GM21447 (cell line): ENCODE results near the gene KRTAP9-7.
"Not testable (repeated sequence)": the region's sequence is repeated elsewhere in the genome, so short reads cannot be mapped to it uniquely, and the experiment has no call there.

Experiments
- ATAC-seq: cut with Tn5 transposase; IDR thresholded peaks from one replicate; pipeline ENCODE4 v1.9.1; 2021; ENCODE audit not compliant: unreplicated experiment

The KRTAP9-7 gene

GRCh38 chr17:41271323-41271722, 4.2 kb upstream of the KRTAP9-7 start:
- not testable (repeated sequence) for ATAC-seq

DNA sequence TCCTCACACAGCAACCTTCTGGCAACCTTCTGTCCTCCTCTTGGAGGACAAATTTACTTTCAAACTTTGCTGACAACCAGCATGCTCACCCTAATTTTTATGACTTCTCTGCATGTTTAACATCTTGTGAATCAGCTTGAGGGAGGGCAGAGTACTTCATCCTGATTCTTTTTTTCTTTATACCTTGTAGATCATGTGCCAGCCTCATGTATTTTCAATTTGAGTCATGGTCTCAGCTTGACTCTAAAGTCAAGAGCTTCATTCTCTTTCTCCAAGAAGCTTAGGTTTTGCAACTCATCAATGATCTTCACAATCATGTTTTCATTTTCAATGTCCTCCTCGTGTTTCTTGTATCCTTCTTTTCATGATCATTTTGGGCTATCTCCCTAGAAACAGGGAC, 3.6 kb upstream of the KRTAP9-7 start:
- no peak for ATAC-seq

DNA sequence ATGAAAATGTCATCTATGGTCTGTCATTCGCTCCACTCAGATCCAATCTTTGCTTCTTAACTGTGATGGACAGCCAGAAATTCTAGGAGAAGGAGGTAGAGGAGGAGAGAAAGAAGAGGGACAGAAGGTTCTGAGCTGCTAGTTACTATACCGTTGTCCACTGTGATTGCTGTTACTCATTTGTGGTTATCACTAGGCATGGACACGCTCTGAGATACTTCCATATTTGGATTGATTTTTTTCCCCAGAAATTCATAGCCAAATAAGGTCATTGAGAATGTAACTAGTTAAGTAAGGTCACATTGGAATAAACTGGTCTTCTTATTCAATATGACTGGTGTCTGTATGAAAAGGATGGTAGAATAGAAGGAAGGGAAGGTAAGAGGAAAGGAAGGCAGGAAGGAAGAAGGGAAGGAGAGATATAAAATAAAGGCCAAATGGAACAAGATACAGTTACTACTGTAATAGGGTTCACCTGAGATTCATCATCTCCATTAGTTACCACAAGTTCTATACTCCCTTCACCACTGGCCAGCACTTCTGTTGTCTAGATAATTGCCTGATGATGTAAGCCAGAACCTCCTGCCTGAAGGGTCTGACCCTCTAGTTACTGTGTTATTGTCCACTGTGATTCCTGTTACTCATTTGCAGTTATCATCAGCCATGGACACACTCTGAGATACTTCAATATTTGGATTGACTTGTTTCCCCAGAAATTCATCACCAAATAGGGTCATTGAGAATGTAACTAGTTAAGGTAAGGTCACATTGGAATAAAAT, 2.9 kb downstream of the KRTAP9-7 start:
- no peak for ATAC-seq

GRCh38 chr17:41284043-41284442, 8.5 kb downstream of the KRTAP9-7 start:
- ATAC-seq, result no peak

GRCh38 chr17:41284546-41284945, 9.0 kb downstream of the KRTAP9-7 start:
- ATAC-seq, result no peak

GRCh38 chr17:41287050-41287449, 11.6 kb downstream of the KRTAP9-7 start:
- ATAC-seq, result no peak

GRCh38 chr17:41294016-41294415, 18.5 kb downstream of the KRTAP9-7 start:
- ATAC-seq, result no peak

DNA sequence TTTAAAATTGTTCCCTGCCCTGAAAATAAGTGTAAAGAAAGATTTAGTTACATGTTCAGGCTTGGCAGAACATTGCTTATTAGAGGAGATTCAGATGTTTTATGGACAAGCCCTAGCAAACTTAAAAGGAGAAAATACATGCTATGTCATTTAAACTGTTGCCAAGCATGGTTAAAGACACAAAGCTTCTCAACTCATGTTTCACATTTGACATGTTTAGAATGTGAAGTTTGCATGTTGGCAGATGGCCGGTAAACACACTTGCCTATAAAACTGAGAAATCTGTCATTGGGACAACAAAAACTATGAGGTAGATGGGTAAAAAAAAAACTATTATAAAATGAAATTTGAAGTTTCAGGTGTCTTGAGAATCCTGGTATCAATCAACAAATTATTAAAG, 21.3 kb downstream of the KRTAP9-7 start:
- ATAC-seq, result no peak

- ATAC-seq, result no peak
These were observed 23.1 kb downstream of the KRTAP9-7 start for GRCh38 chr17:41298458-41299135.

DNA sequence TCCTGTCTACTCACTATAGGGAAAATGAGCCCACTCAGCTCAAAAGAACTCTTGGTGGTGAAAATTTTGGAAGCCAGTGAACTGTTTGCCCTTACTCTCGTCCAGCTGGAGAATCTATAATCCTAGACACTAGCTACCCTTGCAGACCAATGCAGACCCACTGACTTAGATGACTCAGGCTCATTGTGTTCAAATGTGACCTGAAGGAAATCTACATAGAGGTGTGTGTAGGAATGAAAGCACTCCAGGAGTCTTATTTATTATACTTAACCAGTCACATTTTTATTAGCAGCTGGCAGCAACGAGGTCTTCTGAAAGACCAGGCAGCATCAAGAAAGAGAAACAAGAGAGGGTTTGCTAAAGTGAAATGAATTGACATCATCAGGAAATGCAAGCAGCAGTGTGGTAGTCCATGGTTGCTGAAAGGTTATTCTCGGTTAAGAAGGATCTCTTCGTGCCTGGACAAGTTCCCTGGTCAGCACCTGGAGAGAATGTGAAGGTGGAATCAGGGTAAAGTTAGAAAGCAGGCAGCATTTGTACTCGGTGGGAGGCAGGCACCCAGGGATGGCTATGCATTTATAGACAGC, 25.8 kb downstream of the KRTAP9-7 start:
- ATAC-seq, result no peak

- no peak for ATAC-seq
These were observed 26.7 kb downstream of the KRTAP9-7 start, which contains the start of gene KRTAP29-1 for GRCh38 chr17:41301916-41302901. TSS of gene KRTAP29-1 (minus strand) at chr17:41302851. CDS start at chr17:41302851, 0 bp downstream.

DNA sequence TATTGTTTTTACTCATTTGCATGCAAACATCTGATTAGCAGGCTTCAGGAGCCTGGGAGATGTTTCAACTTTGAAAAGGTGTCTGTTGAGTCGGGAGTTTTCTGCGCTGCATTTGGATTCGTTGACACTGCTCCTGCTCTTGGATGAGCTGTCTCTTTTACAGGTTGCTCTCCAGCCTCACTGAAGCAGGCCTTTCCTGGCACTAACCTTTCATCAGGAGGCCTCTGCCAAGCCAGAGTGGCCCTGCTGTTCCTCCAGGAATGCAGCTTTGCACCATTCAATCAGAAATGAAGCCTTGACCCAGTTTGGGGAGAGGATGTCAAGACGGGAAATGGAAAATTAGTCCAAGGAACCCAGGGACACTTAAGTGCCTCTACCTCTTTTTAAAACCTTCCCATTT, 27.5 kb downstream of the KRTAP9-7 start:
- no peak for ATAC-seq

DNA sequence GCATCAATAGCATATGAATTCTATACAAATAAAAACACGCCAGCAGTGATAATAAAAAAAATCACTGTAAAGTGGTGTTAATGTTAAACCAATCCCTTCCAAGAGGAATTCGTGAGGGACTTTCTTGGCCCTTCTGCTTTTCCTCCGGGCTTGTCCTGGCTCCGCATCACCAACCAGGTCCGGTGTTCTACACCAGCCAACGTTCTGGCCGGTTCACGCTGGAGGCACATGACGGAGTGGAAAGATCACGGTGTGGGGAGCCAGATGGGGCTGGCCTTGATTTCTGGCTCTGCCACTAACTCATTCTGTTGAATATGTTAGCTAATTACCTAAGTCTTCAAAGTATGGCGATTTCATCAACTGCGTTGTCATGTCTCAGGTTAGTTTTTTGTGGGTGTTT, 28.6 kb downstream of the KRTAP9-7 start:
- ATAC-seq, result no peak

- ATAC-seq, result no peak
These were observed 32.1 kb downstream of the KRTAP9-7 start for GRCh38 chr17:41307647-41308046.

GRCh38 chr17:41308251-41308917, 32.9 kb downstream of the KRTAP9-7 start:
- peak; percentile 60 for ATAC-seq

- peak; percentile 16 for ATAC-seq
These were observed 33.4 kb downstream of the KRTAP9-7 start, which contains the start of gene KRTAP16-1 for GRCh38 chr17:41308918-41309359. TSS of gene KRTAP16-1 (minus strand) at chr17:41309309. CDS start at chr17:41309253, 56 bp downstream.

- no peak for ATAC-seq
These were observed 35.6 kb downstream of the KRTAP9-7 start for GRCh38 chr17:41311111-41311510.

GRCh38 chr17:41315204-41315794, 39.8 kb downstream of the KRTAP9-7 start, which contains the start of gene KRTAP17-1:
TSS of gene KRTAP17-1 (minus strand) at chr17:41315710. CDS start at chr17:41315650, 60 bp downstream.
- ATAC-seq, result no peak

DNA sequence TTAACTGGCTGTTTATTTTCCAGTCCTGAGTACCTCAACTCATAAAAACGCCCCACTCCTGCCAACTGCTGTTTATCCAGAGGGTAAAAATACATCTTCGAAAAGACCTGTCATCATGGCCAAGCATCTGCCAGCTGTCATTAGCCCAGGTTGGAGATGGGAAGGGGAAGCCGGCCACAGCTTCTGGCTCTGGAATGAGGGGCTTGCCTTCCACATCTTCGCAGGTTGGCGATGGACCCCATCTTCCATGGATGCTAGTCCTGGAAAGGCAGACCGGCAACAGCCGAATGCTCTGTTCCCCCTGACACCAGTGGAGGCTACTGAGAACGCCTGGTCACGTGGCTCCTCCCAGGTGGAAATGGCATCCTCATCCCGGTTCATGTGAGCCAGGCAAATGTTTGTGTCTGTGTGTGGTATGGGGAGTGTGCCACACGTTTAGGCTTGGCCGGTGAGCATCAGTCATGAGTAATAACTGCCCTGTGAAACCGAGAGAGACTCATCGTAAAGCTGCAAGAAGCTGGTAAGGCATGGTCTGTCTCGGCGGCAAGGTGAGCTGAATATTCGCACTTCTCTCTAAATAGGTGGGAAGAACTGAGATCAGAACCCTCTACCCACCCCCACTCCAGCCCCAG, 40.4 kb downstream of the KRTAP9-7 start:
- no peak for ATAC-seq
